Neural cell (in vitro differentiated cells): ENCODE measurements around the gene ACVR1B. TPM values are rescaled to one million over a fixed set of nuclear protein-coding genes. Genes with fewer than 3 reads are reported as not detected.
A peak's percentile ranks its signal among the peaks of the same experiment; 100 is the strongest.

ENCODE experiments used
- H2AFZ ChIP-seq: fragments of 200-600, 300-800 bp; sonication (generic), shearing (Covaris generic); 2 replicates; pipeline ENCODE4 v1.6.0; 2014; ENCODE audit warnings: low read depth, mild to moderate bottlenecking, antibody characterized with exemption, low read length, moderate library complexity
- H3F3A ChIP-seq: fragments of 200-600 bp; shearing (Covaris generic); 2 replicates; pipeline ENCODE4 v1.6.1; 2016; ENCODE audit warnings: mild to moderate bottlenecking, moderate library complexity, mixed read lengths, antibody characterized with exemption, low read length; ENCODE audit not compliant: insufficient read depth, poor library complexity, severe bottlenecking
- H3K27ac ChIP-seq: fragments of 200-600, 300-800 bp; sonication (generic), shearing (Covaris generic); 2 replicates; pipeline ENCODE4 v1.5.1; 2014; ENCODE audit warnings: mild to moderate bottlenecking, low read length, moderate library complexity
- H3K27me3 ChIP-seq: fragments of 300-800, 200-600 bp; sonication (generic), shearing (Covaris generic); 2 replicates; pipeline ENCODE4 v1.6.0; 2014; ENCODE audit warnings: mild to moderate bottlenecking, low read depth, low read length, moderate library complexity; ENCODE audit not compliant: insufficient read depth
- H3K36me3 ChIP-seq: fragments of 300-800, 200-600 bp; sonication (generic), shearing (Covaris generic); 2 replicates; pipeline ENCODE4 v1.5.1; 2014; ENCODE audit warnings: mild to moderate bottlenecking, antibody characterized with exemption, low read length, moderate library complexity; ENCODE audit not compliant: insufficient read depth
- H3K4me2 ChIP-seq: fragments of 300-800, 200-600 bp; sonication (generic), shearing (Covaris generic); 2 replicates; pipeline ENCODE4 v1.6.0; 2014; ENCODE audit warnings: mild to moderate bottlenecking, low read length
- H3K4me3 ChIP-seq: fragments of 300-800, 200-600 bp; sonication (generic), shearing (Covaris generic); 2 replicates; pipeline ENCODE4 v1.5.1; 2014; ENCODE audit warnings: mild to moderate bottlenecking, low read length, moderate library complexity
- H3K79me2 ChIP-seq: fragments of 200-600 bp; shearing (Covaris generic); replicated peaks from 2 replicates; pipeline ENCODE4 v1.6.0; 2014; ENCODE audit warnings: mild to moderate bottlenecking, low read length, moderate library complexity; ENCODE audit not compliant: insufficient read depth
- H3K9ac ChIP-seq: fragments of 300-800, 200-600 bp; sonication (generic), shearing (Covaris generic); 2 replicates; pipeline ENCODE4 v1.6.1; 2016; ENCODE audit warnings: mild to moderate bottlenecking, low read length, mixed read lengths
- H3K9me2 ChIP-seq: fragments of 200-600 bp; shearing (Covaris generic); 2 replicates; pipeline ENCODE4 v1.6.1; 2016; ENCODE audit warnings: mild to moderate bottlenecking, low read length, mixed read lengths; ENCODE audit not compliant: insufficient read depth
- H3K9me3 ChIP-seq: fragments of 200-600, 300-800 bp; sonication (generic), shearing (Covaris generic); 2 replicates; pipeline ENCODE4 v1.6.1; 2016; ENCODE audit warnings: mild to moderate bottlenecking, mixed run types, low read length, moderate library complexity, mixed read lengths
- H4K20me1 ChIP-seq: fragments of 200-600 bp; shearing (Covaris generic); 2 replicates; pipeline ENCODE4 v1.6.1; 2016; ENCODE audit warnings: mild to moderate bottlenecking, mixed run types; ENCODE audit not compliant: insufficient read depth
- EP300 ChIP-seq: fragments of 450-650 bp; conservative IDR thresholded peaks from 2 replicates; pipeline ENCODE4 v1.6.1; 2014; ENCODE audit warnings: antibody characterized with exemption, mild to moderate bottlenecking, moderate library complexity; ENCODE audit not compliant: poor library complexity, severe bottlenecking
- EZH2 ChIP-seq: fragments of 200-600, 300-800 bp; shearing (Covaris generic), sonication (generic); IDR thresholded peaks from 2 replicates; pipeline ENCODE4 v1.6.1; 2014; ENCODE audit warnings: antibody characterized with exemption, low read length, borderline replicate concordance, mild to moderate bottlenecking; ENCODE audit not compliant: insufficient read depth, poor library complexity, severe bottlenecking
- POLR2AphosphoS5 ChIP-seq: IDR thresholded peaks from 2 replicates; pipeline ENCODE4 v1.6.1; 2012
- RAD21 ChIP-seq: fragments of 450-650 bp; conservative IDR thresholded peaks from 2 replicates; pipeline ENCODE4 v1.6.1; 2014; ENCODE audit warnings: antibody characterized with exemption, mild to moderate bottlenecking, moderate library complexity
- TAF1 ChIP-seq: IDR thresholded peaks from 2 replicates; pipeline ENCODE4 v1.6.1; 2012; ENCODE audit warnings: low read depth
- polyA plus RNA-seq: library from polyadenylated mRNA; depleted of rRNA; stranded (reverse); fragments of >200 nt; gene quantifications from 2 replicates; pipeline ENCODE4 v1.2.3, GENCODE V29; 2014
- TF ChIP-seq, protein P1 (sequence below): fragments of 450-650 bp; IDR thresholded peaks from 2 replicates; pipeline ENCODE4 v1.5.1; 2014; ENCODE audit warnings: antibody characterized with exemption, mild to moderate bottlenecking, moderate library complexity; ENCODE audit not compliant: poor library complexity, severe bottlenecking
- TF ChIP-seq, protein P2 (sequence below): IDR thresholded peaks from 2 replicates; pipeline ENCODE4 v1.6.1; 2012; ENCODE audit warnings: borderline replicate concordance

Gene ACVR1B
- polyA plus RNA-seq, 1 donor from 2014 or later, result 47.2 TPM

DNA sequence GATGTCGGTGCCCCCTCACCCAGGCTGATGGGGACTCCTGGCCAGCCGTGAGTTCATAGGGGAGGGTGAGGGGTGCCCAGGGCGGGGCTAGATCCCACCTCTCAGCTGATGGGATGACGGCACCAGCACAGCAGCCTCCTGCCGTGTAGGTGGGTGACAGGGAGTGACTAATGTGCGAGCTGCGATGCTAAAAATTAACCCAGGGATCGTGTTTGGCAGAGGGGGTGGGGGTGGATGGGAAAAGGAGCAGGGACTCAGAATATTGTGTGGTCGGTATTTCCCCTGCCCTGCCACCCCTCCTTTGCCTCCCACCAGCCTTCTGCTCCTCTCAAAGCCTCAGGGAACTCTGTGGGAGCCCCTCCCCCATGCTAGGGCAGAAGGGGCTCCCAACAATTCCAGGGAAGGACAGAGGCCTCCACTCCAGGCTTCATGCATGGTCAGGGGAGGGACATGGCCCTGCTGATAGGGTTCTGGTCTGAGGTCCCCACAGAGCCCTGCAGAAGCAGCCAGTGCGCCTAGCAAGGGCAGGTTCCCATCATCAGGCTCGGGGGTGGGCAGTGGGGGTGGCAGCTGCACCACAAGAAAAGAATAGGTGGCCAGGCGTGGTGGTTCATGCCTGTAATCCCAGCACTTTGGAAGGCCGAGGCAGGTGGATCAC lies 67.7 kb downstream of the ACVR1B start:
- Histone ChIP-seq H3K27me3 (peaks cover 17% of the 10 kb centered on the region), H3F3A (no peaks in the 10 kb centered on the region), H3K9me3 (no peaks in the 10 kb centered on the region), H2AFZ (no peak overlapping the region), H4K20me1 (no peaks in the 10 kb centered on the region), H3K4me2 (no peak overlapping the region), H3K4me3 (no peak overlapping the region), H3K9ac (no peak overlapping the region), H3K36me3 (no peaks in the 10 kb centered on the region), H3K27ac (no peak overlapping the region), H3K9me2 (no peaks in the 10 kb centered on the region), H3K79me2 (no peaks in the 10 kb centered on the region)
- TF ChIP-seq POLR2AphosphoS5, result no peak
- no peak for TF ChIP-seq TAF1
- no peak for TF ChIP-seq EP300
- TF ChIP-seq, protein P1, sequence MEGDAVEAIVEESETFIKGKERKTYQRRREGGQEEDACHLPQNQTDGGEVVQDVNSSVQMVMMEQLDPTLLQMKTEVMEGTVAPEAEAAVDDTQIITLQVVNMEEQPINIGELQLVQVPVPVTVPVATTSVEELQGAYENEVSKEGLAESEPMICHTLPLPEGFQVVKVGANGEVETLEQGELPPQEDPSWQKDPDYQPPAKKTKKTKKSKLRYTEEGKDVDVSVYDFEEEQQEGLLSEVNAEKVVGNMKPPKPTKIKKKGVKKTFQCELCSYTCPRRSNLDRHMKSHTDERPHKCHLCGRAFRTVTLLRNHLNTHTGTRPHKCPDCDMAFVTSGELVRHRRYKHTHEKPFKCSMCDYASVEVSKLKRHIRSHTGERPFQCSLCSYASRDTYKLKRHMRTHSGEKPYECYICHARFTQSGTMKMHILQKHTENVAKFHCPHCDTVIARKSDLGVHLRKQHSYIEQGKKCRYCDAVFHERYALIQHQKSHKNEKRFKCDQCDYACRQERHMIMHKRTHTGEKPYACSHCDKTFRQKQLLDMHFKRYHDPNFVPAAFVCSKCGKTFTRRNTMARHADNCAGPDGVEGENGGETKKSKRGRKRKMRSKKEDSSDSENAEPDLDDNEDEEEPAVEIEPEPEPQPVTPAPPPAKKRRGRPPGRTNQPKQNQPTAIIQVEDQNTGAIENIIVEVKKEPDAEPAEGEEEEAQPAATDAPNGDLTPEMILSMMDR, result no peak
- TF ChIP-seq EZH2, result no peak

DNA sequence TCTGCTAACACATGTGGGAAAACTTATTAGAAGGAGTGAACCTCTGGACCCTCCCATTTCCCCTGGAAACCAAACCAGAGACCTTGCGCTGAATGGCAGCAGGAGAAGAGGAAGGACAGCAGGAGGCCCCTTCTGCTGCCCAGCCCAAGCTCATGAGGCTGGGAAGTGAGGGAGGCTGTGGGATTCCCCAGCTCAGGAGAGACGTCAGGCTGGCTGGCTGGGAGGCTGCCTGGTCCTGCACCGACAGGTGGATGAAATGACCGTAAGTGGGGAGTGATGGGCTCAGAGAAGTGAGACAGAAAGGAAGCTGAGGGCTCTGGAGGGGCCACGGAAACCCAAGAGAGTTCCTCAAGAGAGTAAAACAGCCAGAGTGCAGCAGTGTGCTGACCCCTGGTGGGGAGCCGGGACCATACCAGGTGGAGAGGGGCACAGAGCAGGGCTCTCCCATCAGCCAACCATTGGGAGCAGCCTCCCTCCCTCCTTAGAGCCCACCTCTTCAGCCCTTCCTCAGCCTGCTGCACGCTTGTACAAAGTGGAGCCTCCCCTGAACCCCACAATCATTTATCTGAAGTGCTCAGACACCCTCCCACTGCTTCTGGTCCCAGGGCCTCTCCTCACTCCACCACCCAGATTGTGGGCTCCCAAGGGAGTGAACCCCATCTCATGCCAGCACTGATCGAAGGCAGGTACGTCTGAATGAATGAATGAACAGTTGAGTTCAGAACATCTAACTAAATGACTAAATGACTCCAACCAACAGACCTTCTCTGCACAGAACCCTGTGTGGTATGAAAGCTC lies 69.2 kb downstream of the ACVR1B start:
- no peaks in the 10 kb centered on the region for H4K20me1 ChIP-seq
- no peak overlapping the region for H3K4me2 ChIP-seq
- H3K27ac ChIP-seq, result no peak overlapping the region
- no peaks in the 10 kb centered on the region for H3K9me2 ChIP-seq
- H3K36me3 ChIP-seq, result no peaks in the 10 kb centered on the region
- no peak overlapping the region for H3K4me3 ChIP-seq
- H3K9ac ChIP-seq, result no peak overlapping the region
- TF ChIP-seq, protein P1, result peak; percentile 39
- TF ChIP-seq POLR2AphosphoS5 (no peak), RAD21 (peak; percentile 17)
- TF ChIP-seq, protein P2, sequence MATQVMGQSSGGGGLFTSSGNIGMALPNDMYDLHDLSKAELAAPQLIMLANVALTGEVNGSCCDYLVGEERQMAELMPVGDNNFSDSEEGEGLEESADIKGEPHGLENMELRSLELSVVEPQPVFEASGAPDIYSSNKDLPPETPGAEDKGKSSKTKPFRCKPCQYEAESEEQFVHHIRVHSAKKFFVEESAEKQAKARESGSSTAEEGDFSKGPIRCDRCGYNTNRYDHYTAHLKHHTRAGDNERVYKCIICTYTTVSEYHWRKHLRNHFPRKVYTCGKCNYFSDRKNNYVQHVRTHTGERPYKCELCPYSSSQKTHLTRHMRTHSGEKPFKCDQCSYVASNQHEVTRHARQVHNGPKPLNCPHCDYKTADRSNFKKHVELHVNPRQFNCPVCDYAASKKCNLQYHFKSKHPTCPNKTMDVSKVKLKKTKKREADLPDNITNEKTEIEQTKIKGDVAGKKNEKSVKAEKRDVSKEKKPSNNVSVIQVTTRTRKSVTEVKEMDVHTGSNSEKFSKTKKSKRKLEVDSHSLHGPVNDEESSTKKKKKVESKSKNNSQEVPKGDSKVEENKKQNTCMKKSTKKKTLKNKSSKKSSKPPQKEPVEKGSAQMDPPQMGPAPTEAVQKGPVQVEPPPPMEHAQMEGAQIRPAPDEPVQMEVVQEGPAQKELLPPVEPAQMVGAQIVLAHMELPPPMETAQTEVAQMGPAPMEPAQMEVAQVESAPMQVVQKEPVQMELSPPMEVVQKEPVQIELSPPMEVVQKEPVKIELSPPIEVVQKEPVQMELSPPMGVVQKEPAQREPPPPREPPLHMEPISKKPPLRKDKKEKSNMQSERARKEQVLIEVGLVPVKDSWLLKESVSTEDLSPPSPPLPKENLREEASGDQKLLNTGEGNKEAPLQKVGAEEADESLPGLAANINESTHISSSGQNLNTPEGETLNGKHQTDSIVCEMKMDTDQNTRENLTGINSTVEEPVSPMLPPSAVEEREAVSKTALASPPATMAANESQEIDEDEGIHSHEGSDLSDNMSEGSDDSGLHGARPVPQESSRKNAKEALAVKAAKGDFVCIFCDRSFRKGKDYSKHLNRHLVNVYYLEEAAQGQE, result no peak
- no peaks in the 10 kb centered on the region for H3K9me3 ChIP-seq
- H3K27me3 ChIP-seq, result peaks cover 17% of the 10 kb centered on the region
- H3K79me2 ChIP-seq, result no peaks in the 10 kb centered on the region
- no peak overlapping the region for H2AFZ ChIP-seq
- H3F3A ChIP-seq, result no peaks in the 10 kb centered on the region
